Spinal cord (tissue), 10 donors: ENCODE results near the gene LCP1. TPM values are rescaled to one million over a fixed set of nuclear protein-coding genes. Genes with fewer than 3 reads are reported as not detected.

Source experiments
- DNase-seq, 6 donors: peaks; one replicate each; pipeline versions ENCODE4 v3.0.0 to v3.0.0-alpha.2; 2013 to 2015; ENCODE audit warnings: low spot score in 6 of 6, low read depth in 4 of 6
- H3K27ac ChIP-seq: one replicate; pipeline ENCODE4 v1.5.1; 2013; ENCODE audit warnings: low read depth, low read length, control low read depth
- H3K27me3 ChIP-seq: one replicate; pipeline ENCODE4 v1.6.1; 2013; ENCODE audit warnings: low read length; ENCODE audit not compliant: control insufficient read depth, insufficient read depth
- H3K36me3 ChIP-seq: one replicate; pipeline ENCODE4 v1.6.1; 2013; ENCODE audit warnings: low read length; ENCODE audit not compliant: control insufficient read depth, insufficient read depth
- H3K4me1 ChIP-seq: one replicate; pipeline ENCODE4 v1.6.1; 2013; ENCODE audit warnings: low read length; ENCODE audit not compliant: control insufficient read depth, insufficient read depth
- H3K4me3 ChIP-seq: one replicate; pipeline ENCODE4 v1.5.1; 2013; ENCODE audit warnings: low read depth, low read length, control low read depth
- H3K9me3 ChIP-seq: one replicate; pipeline ENCODE4 v1.6.1; 2013; ENCODE audit warnings: low read length; ENCODE audit not compliant: control insufficient read depth, insufficient read depth
- WGBS: methylation state at CpG from one replicate; pipeline ENCODE4 v1.1.5; 2013; ENCODE audit warnings: missing lambda C conversion rate; ENCODE audit not compliant: insufficient coverage; 5-methylcytosine and 5-hydroxymethylcytosine counted together
- polyA plus RNA-seq, 2 donors: library from polyadenylated mRNA; unstranded; fragments of 120-200 nt; gene quantifications; one replicate each; pipeline ENCODE4 v1.2.1, GENCODE V29; 2013; ENCODE audit not compliant: insufficient read length in 2 of 2
- total RNA-seq, 2 donors: library from RNA; depleted of rRNA in 1 of 2; stranded (reverse); fragments of 120-200 nt in 1 of 2; fragments of >200 nt in 1 of 2; gene quantifications; one replicate each; pipeline versions ENCODE4 v1.2.3 to v1.2.4, GENCODE V29; 2013 to 2014
- donor health status: healthy.

LCP1 gene
- total and polyA plus RNA-seq, 4 donors = 13.7 to 65.1 (median 17.1) TPM

- Histone ChIP-seq H3K36me3 (no peaks in the 10 kb centered on the region), H3K9me3 (no peaks in the 10 kb centered on the region), H3K4me1 (no peaks in the 10 kb centered on the region), H3K27ac (no peak overlapping the region), H3K4me3 (no peak overlapping the region), H3K27me3 (no peaks in the 10 kb centered on the region)
- WGBS = 96% methylated on average over 9 of the region's 15 CpGs
- no peak for DNase-seq
These were observed 1.3 kb upstream of the LCP1 start for GRCh38 chr13:46183018-46183946.

GRCh38 chr13:46182491-46182877 lies 507 bp upstream of the LCP1 start:
- Histone ChIP-seq H3K9me3 (no peaks in the 10 kb centered on the region), H3K4me1 (no peaks in the 10 kb centered on the region), H3K36me3 (no peaks in the 10 kb centered on the region), H3K27me3 (no peaks in the 10 kb centered on the region), H3K27ac (no peak overlapping the region), H3K4me3 (no peak overlapping the region)
- no peak for DNase-seq
- WGBS = no CpG with 5 or more reads among the region's 2 CpGs

GRCh38 chr13:46181377-46181839 lies 569 bp downstream of the LCP1 start:
- H3K4me3 ChIP-seq = no peak overlapping the region
- H3K4me1 ChIP-seq = no peaks in the 10 kb centered on the region
- no peaks in the 10 kb centered on the region for H3K9me3 ChIP-seq
- no CpG with 5 or more reads among the region's 5 CpGs for WGBS
- H3K27me3 ChIP-seq = no peaks in the 10 kb centered on the region
- no peaks in the 10 kb centered on the region for H3K36me3 ChIP-seq
- no peak overlapping the region for H3K27ac ChIP-seq
- DNase-seq = peak in 1 of 6 donors; percentile 59

- Histone ChIP-seq H3K27ac (no peak overlapping the region), H3K27me3 (no peaks in the 10 kb centered on the region), H3K4me1 (no peaks in the 10 kb centered on the region), H3K36me3 (no peaks in the 10 kb centered on the region), H3K9me3 (no peaks in the 10 kb centered on the region), H3K4me3 (no peak overlapping the region)
- no peak for DNase-seq
- no CpG with 5 or more reads among the region's 5 CpGs for WGBS
These were observed 1.8 kb downstream of the LCP1 start for GRCh38 chr13:46179969-46180763.

- H3K9me3 ChIP-seq = no peaks in the 10 kb centered on the region
- H3K4me3 ChIP-seq = no peak overlapping the region
- no peaks in the 10 kb centered on the region for H3K4me1 ChIP-seq
- H3K36me3 ChIP-seq = no peaks in the 10 kb centered on the region
- no peaks in the 10 kb centered on the region for H3K27me3 ChIP-seq
- 88% methylated on average over 1 of the region's 3 CpGs for WGBS
- no peak for DNase-seq
- no peak overlapping the region for H3K27ac ChIP-seq
These were observed 2.5 kb downstream of the LCP1 start for GRCh38 chr13:46179491-46179908.

- Histone ChIP-seq H3K27me3 (no peaks in the 10 kb centered on the region), H3K4me3 (no peak overlapping the region), H3K9me3 (no peaks in the 10 kb centered on the region), H3K4me1 (no peaks in the 10 kb centered on the region), H3K36me3 (no peaks in the 10 kb centered on the region), H3K27ac (no peak overlapping the region)
- DNase-seq = no peak
These were observed 3.2 kb downstream of the LCP1 start for GRCh38 chr13:46178821-46179220.

- H3K4me1 ChIP-seq = no peaks in the 10 kb centered on the region
- H3K27ac ChIP-seq = no peak overlapping the region
- no peaks in the 10 kb centered on the region for H3K36me3 ChIP-seq
- 100% methylated on average over 1 of the region's 5 CpGs for WGBS
- no peak overlapping the region for H3K4me3 ChIP-seq
- H3K27me3 ChIP-seq = no peaks in the 10 kb centered on the region
- no peak for DNase-seq
- H3K9me3 ChIP-seq = no peaks in the 10 kb centered on the region
These were observed 3.8 kb downstream of the LCP1 start for GRCh38 chr13:46178143-46178542.

- Histone ChIP-seq H3K9me3 (no peaks in the 10 kb centered on the region), H3K4me1 (no peaks in the 10 kb centered on the region), H3K36me3 (no peaks in the 10 kb centered on the region), H3K27ac (no peak overlapping the region), H3K27me3 (no peaks in the 10 kb centered on the region), H3K4me3 (no peak overlapping the region)
- peak in 2 of 6 donors; percentile 15 to 46 for DNase-seq
- WGBS = 100% methylated on average over 1 of the region's 3 CpGs
These were observed 5.2 kb downstream of the LCP1 start for GRCh38 chr13:46176756-46177155.

- Histone ChIP-seq H3K27ac (no peak overlapping the region), H3K27me3 (no peaks in the 10 kb centered on the region), H3K36me3 (no peaks in the 10 kb centered on the region), H3K4me3 (no peak overlapping the region), H3K9me3 (no peaks in the 10 kb centered on the region), H3K4me1 (no peaks in the 10 kb centered on the region)
- DNase-seq = no peak
- no CpG with 5 or more reads among the region's 2 CpGs for WGBS
These were observed 8.3 kb downstream of the LCP1 start for GRCh38 chr13:46173656-46174055.
